ENCODE measurements around the gene PTGS1.

Gene PTGS1

GRCh38 chr9:122386311-122386872 is 15.6 kb downstream of the PTGS1 start:
- no peak for DNase-seq (ENCODE audit: low read depth)
- no peak for TF ChIP-seq CTCF (IDR thresholded peaks at IDR 0.05; ENCODE audit: low read depth, low read length, missing control alignments)
- in situ Hi-C loops (cut with HindIII; ENCODE audit: low sequenced_read_pairs): no loop called here
- no peak overlapping the region for H3K4me3 ChIP-seq (ENCODE audit: low read depth, low read length)

- TF ChIP-seq CTCF (IDR thresholded peaks at IDR 0.05; ENCODE audit: low read depth, low read length, missing control alignments): no peak
- in situ Hi-C loops (cut with HindIII; ENCODE audit: low sequenced_read_pairs): no loop called here
- no peak overlapping the region for H3K4me3 ChIP-seq (ENCODE audit: low read depth, low read length)
- DNase-seq (ENCODE audit: low read depth): no peak
These were observed 16.7 kb downstream of the PTGS1 start for GRCh38 chr9:122387536-122387935.

- TF ChIP-seq CTCF (IDR thresholded peaks at IDR 0.05; ENCODE audit: low read depth, low read length, missing control alignments): no peak
- no peak overlapping the region for H3K4me3 ChIP-seq (ENCODE audit: low read depth, low read length)
- in situ Hi-C loops (cut with HindIII; ENCODE audit: low sequenced_read_pairs): no loop called here
- DNase-seq (ENCODE audit: low read depth): no peak
These were observed 18.4 kb downstream of the PTGS1 start for GRCh38 chr9:122389195-122389594.

- in situ Hi-C loops (cut with HindIII; ENCODE audit: low sequenced_read_pairs): no loop called here
- peak; percentile 57 for DNase-seq (ENCODE audit: low read depth)
- no peak overlapping the region for H3K4me3 ChIP-seq (ENCODE audit: low read depth, low read length)
- TF ChIP-seq CTCF (IDR thresholded peaks at IDR 0.05; ENCODE audit: low read depth, low read length, missing control alignments): no peak
These were observed 19.1 kb downstream of the PTGS1 start for GRCh38 chr9:122389799-122390481.

- in situ Hi-C loops (cut with HindIII; ENCODE audit: low sequenced_read_pairs): no loop called here
- no peak for TF ChIP-seq CTCF (IDR thresholded peaks at IDR 0.05; ENCODE audit: low read depth, low read length, missing control alignments)
- DNase-seq (ENCODE audit: low read depth): no peak
- H3K4me3 ChIP-seq (ENCODE audit: low read depth, low read length): no peak overlapping the region
These were observed 21.5 kb downstream of the PTGS1 start for GRCh38 chr9:122392284-122392683.

- no peak overlapping the region for H3K4me3 ChIP-seq (ENCODE audit: low read depth, low read length)
- in situ Hi-C loops (cut with HindIII; ENCODE audit: low sequenced_read_pairs): no loop called here
- TF ChIP-seq CTCF (IDR thresholded peaks at IDR 0.05; ENCODE audit: low read depth, low read length, missing control alignments): no peak
- no peak for DNase-seq (ENCODE audit: low read depth)
These were observed 21.9 kb downstream of the PTGS1 start for GRCh38 chr9:122392714-122393113.
